ENCODE data around the gene INO80.

- TF ChIP-seq CTCF (IDR thresholded peaks at IDR 0.05) (no peak), POLR2A (IDR thresholded peaks at IDR 0.05) (no peak)
Measured at GRCh38 chr15:40956541-40956982, 159.5 kb downstream of the INO80 start.
